ENCODE results near the gene ERMP1.
"Not testable (repeated sequence)": the region's sequence is repeated elsewhere in the genome, so short reads cannot be mapped to it uniquely, and the experiment has no call there.

ERMP1 gene

GRCh38 chr9:5832538-5833529, at the start of gene ERMP1:
Gene ERMP1 (minus strand): TSS chr9:5833117. CDS start chr9:5833027, 90 bp downstream.
- DNase-seq, result peak; percentile 89

- not testable (repeated sequence) for DNase-seq
Observed at GRCh38 chr9:5882244-5883012, 49.5 kb upstream of the ERMP1 start.

- no peak for DNase-seq
Observed at GRCh38 chr9:5879419-5880181, 46.7 kb upstream of the ERMP1 start.

GRCh38 chr9:5876711-5877110, 43.8 kb upstream of the ERMP1 start:
- DNase-seq, result no peak

- no peak for DNase-seq
Observed at GRCh38 chr9:5876026-5876425, 43.1 kb upstream of the ERMP1 start.

GRCh38 chr9:5874048-5874447, 41.1 kb upstream of the ERMP1 start:
- DNase-seq, result no peak

GRCh38 chr9:5873439-5873838, 40.5 kb upstream of the ERMP1 start:
- no peak for DNase-seq

GRCh38 chr9:5872511-5872910, 39.6 kb upstream of the ERMP1 start:
- DNase-seq, result no peak

GRCh38 chr9:5871785-5872184, 38.9 kb upstream of the ERMP1 start:
- DNase-seq, result no peak

GRCh38 chr9:5870691-5871090, 37.8 kb upstream of the ERMP1 start:
- DNase-seq, result no peak

- DNase-seq, result no peak
Observed at GRCh38 chr9:5870020-5870339, 37.1 kb upstream of the ERMP1 start.

- DNase-seq, result peak; percentile 36
Observed at GRCh38 chr9:5869315-5870019, 36.5 kb upstream of the ERMP1 start.

GRCh38 chr9:5868235-5868634, 35.3 kb upstream of the ERMP1 start:
- DNase-seq, result no peak

- DNase-seq, result no peak
Observed at GRCh38 chr9:5866685-5867084, 33.8 kb upstream of the ERMP1 start.

- no peak for DNase-seq
Observed at GRCh38 chr9:5866272-5866671, 33.4 kb upstream of the ERMP1 start.

- DNase-seq, result no peak
Observed at GRCh38 chr9:5864446-5864845, 31.5 kb upstream of the ERMP1 start.

- DNase-seq, result no peak
Observed at GRCh38 chr9:5863092-5863746, 30.3 kb upstream of the ERMP1 start.

- DNase-seq, result no peak
Observed at GRCh38 chr9:5858833-5859232, 25.9 kb upstream of the ERMP1 start.

- DNase-seq, result no peak
Observed at GRCh38 chr9:5857928-5858327, 25.0 kb upstream of the ERMP1 start.

- DNase-seq, result peak; percentile 52
Observed at GRCh38 chr9:5854063-5854790, 21.3 kb upstream of the ERMP1 start.

GRCh38 chr9:5853617-5854016, 20.7 kb upstream of the ERMP1 start:
- DNase-seq, result no peak
